GM21717 (cell line): ENCODE measurements around the gene ART1.
"Not testable (repeated sequence)": the region's sequence is repeated elsewhere in the genome, so short reads cannot be mapped to it uniquely, and the experiment has no call there.

Experiments
- ATAC-seq: cut with Tn5 transposase; IDR thresholded peaks from one replicate; pipeline ENCODE4 v1.9.1; 2021; ENCODE audit warnings: mild to moderate bottlenecking, moderate library complexity; ENCODE audit not compliant: unreplicated experiment

The ART1 gene

DNA sequence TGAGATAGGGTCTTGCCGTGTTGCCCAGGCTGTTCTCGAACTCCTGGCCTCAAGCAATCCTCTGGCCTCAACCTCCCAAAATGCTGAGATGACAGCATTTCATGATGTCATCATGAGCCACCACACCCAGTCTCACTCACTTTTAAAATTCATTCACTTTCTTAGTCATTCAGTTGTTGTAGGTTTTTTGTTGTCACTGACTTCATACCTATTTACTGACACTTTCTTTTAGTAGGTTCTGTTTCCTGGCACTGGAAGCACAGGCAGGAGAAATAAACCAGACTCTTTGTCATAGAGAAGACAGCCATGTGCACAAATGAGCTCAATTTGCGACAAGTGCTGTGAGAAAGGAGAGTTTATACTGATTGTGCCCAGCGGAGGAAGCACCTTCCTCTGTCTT, 13.6 kb upstream of the ART1 start:
- no peak for ATAC-seq

GRCh38 chr11:3632070-3632660, 12.8 kb upstream of the ART1 start:
- ATAC-seq: no peak

DNA sequence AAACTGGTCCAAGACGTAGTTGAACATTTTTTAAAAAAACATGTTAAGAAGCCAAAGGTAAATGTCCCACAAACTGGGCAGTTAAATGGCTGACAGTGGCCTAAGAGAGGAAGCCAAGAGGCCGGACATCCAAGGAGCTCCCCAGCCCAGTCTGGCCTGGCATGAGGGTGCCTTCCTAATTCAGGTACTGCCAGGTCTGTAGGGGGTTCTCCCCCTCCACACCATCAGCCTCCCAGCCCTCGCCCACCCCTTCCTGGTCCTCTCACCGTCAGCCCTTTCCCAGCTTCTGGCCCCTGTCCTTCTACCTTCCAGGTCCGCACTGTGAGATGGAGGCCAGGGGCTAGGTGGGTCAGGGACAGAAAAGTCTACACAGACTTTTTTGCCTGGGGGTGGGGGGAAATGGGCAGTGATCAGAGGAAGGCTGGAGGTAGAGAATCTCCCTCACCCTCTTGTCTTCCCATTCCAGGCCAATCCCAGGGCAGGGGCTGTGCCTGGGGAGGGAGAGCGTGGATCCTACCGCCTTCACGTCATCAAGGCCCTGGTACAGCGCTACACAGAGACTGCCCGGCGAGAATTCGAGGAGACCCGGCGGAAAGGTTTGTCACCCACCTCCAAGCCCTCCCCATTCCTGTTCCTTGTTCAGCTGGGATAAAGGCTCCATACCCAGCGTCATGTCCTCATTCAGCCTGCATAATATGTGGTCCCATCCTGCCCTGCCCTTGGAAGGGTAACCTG, 9.1 kb upstream of the ART1 start:
- ATAC-seq: no peak

DNA sequence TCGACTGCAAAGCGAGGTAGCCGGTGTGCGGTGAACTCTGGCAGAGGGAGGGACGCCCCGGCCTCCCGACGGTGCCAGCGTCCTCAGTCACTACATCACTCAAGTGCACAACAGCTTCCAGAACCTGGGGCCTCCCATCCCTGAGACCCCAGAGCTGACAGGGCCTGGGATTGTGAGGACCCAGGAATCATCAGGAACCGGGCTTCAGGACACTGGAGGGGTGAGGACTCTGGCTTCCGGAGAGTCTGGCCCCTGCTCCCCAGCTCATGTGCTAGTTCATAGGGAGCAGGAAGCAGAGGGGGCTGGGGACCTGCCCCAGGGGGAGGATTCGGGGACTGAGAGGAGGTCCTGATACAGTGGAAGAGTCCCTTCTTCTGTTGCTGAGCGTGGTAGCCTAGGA, 7.7 kb upstream of the ART1 start:
- ATAC-seq: no peak

DNA sequence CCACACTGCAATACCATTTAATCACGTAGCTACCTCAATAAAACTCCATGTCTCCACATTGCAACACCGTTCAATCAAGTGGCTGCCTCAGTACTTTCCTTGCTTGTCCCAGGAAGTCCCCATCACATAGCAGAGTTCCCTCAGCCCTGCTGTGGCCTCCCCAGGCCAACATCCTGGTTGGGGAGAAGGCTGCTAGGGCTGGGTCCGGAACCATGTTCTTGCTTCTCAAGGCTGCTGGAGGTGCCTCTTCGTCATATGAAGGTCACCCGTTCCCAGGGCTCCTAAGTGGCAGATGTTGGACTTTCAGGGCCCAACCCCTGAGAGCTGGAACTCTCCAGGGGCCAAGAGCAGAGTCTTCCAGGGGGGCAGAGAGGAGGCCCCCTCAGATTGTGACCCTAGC, 6.4 kb upstream of the ART1 start:
- ATAC-seq: no peak

DNA sequence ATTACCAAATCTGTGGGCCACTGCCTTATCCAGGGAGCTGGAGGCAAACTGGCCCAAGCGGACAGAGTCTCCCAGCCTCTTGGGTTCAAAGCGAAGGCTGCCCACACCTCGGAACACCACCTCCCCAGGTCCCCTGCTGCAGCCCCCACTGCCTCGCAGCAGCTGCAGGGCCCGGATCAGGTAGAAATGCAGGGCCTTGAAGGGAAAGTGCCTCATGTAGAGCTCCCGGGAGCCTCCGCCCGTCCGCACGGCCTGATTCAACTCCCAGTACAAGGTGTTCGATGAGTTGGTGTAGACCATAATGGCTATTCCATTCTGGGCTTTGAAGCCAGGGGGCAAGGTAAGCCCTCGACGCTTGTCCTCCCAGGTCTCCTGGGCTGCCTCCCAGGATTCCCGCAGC, 5.1 kb upstream of the ART1 start:
- ATAC-seq: no peak

DNA sequence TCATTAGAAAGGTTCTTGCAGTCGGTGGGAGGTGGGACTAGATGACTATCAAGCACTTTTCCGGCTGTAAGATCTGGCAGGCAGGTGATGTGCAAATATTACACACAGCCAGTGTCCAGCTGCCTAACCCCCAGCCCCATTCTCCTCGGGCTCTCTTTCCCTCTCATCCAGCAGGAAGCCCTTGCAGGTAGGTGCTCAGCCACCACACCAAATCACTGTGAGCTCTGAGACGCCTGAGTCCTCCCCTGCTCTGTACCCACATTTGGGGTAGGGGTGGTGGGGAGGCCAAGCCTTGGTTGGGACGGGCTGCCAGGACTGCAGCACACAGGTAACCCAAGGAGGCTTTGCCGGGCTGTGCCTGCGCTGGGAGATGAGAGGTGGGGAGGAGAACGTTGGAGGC, 3.7 kb upstream of the ART1 start:
- ATAC-seq: no peak

DNA sequence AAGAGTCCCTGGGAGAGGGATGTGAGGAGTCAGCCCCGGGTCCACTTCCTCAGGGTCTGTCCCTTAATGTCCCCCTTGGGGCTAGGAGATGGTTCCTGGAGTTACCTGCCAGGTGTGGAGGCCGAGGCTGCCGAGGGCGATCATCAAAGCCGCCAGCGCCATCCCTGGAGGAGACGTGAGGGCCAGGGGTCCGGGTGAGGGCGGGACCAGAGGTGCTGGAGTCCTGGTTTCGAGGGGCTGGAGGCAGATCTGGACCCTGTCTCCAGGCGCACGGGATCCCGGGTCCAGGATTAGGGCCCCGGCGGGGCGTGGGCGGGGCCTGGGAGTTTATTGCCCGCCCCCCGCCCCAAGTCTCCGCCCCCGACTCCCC, 3.2 kb upstream of the ART1 start, which contains the start of gene ART5:
TSS of gene ART5 (minus strand) at position 292 of the 370 bp plus-strand sequence. CDS start at position 162, 130 bp downstream.
- ATAC-seq: no peak

DNA sequence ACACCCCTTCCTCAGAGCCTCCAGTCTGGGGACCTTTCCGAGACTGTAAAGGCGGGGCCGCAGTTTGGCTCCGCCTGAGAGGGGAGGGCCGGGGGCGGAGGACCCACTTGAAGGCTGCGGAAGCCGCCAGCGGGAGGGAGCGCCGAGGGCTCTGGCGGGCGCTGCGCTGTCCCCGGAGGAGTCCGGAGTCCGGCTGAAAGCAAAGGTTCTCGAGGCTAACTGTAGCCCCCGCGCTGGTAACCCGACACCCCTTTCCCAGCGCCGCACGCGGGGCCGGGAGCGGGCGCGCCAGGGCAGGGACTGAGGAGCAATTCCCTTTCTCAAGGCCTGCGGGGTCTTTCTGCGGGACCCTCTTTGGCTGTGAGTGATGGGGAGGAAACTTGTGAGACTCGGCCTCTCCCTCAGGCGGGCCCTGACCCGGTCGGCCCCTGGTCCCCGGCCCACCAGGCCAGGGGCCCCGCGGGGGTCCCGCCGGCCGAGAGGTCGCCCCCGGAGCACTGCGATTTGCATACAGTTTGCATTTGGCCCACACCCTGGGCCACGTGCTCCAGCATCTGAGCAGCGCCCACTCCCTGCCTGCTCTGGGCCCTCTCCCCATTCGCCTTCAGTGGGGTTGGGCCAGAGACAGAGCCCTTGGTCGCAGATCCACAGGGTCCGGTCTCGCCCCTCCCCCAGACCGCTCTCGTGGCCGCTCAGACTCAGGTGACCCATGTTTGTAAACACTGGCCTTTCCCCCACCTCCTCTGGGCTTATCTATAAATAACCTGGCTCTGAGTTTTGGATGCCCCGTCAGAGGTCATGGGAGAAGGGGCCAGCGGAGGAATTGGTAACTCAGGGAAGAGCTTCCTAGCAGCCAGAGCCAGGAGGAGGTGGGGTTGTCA, 2.6 kb upstream of the ART1 start:
- no peak for ATAC-seq

- not testable (repeated sequence) for ATAC-seq
These were observed 1.8 kb upstream of the ART1 start for GRCh38 chr11:3643102-3643546.

DNA sequence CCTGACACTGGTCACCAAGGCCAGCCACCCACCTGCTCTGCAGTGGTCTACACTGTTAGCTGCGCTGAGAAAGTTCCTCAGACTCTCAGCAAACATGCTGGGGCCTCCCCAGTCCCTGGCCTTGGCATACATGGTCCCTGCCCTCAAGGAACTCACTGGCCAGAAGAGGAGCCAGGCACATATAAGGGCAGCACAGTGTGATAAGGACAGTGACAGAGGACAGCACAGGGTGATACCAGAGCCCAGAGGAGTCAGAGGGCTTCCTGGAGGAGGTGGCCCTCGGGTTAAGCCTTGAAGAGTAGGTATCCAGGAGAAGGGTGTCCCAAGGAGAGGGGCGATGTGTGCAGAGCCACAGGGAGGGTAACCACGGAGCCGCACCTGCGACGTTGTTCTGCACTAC, 624 bp downstream of the ART1 start:
- no peak for ATAC-seq

- not testable (repeated sequence) for ATAC-seq
These were observed 3.9 kb downstream of the ART1 start for GRCh38 chr11:3648843-3649242.

- ATAC-seq: not testable (repeated sequence)
These were observed 4.4 kb downstream of the ART1 start for GRCh38 chr11:3649374-3649773.

- not testable (repeated sequence) for ATAC-seq
These were observed 7.6 kb downstream of the ART1 start for GRCh38 chr11:3652514-3652913.

GRCh38 chr11:3655547-3655946, 10.6 kb downstream of the ART1 start:
- ATAC-seq: no peak

DNA sequence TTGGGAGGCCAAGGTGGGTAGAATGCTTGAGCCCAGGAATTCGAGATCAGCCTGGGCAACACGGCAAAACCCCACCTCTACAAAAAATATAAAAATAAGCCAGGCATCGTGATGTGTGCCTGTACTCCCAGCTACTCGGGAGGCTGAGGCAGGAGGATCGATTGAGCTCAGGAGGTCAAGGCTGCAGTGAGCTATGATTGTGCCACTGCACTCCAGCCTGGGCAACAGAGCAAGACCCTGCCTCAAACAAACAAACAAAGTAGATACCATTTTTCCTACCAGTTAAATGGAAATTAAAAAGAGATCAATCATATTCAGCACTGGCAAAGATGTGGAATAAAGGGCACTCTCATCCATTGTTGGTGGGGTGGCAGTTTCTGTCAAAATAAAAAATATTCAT, 12.4 kb downstream of the ART1 start:
- ATAC-seq: not testable (repeated sequence)

DNA sequence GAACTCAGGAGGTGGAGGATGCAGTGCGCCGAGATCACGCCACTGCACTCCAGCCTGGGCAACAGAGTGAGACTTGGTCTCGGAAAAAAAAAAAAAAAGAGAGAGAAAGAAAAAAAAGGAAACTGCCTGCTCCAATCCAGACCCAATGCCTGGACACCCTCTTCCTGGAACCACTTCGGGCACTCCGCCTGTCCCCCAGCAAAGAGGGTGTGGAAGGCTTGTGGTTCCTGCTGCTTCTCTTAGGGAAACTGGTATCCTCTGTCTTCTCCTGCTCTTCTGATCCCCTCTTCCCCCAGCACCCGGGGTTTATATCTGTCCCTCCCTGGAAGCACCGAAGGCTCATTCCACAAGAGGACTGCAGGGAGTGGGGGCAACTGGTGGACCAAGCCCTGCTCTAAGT, 13.3 kb downstream of the ART1 start:
- no peak for ATAC-seq

DNA sequence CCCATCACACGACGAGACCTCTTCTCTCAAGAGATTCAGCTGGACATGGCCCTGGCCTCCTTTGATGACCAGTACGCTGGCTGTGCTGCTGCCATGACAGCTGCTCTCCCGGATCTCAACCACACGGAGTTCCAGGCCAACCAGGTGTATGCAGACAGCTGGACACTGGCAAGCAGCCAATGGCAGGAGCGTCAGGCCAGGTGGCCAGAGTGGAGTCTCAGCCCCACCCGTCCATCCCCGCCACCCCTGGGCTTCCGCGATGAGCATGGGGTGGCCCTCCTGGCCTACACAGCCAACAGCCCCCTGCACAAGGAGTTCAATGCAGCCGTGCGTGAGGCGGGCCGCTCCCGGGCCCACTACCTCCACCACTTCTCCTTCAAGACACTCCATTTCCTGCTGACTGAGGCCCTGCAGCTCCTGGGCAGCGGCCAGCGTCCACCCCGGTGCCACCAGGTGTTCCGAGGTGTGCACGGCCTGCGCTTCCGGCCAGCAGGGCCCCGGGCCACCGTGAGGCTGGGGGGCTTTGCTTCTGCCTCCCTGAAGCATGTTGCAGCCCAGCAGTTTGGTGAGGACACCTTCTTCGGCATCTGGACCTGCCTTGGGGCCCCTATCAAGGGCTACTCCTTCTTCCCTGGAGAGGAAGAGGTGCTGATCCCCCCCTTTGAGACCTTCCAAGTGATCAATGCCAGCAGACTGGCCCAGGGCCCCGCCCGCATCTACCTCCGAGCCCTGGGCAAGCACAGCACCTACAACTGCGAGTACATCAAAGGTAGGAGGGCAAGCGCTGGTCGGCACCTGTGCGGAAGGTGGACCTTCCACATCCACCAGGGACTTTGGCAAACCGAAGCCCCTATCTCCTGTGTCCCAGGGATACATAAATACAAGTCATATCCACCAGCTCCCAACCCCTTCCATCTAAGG, 14.9 kb downstream of the ART1 start:
- ATAC-seq: no peak

DNA sequence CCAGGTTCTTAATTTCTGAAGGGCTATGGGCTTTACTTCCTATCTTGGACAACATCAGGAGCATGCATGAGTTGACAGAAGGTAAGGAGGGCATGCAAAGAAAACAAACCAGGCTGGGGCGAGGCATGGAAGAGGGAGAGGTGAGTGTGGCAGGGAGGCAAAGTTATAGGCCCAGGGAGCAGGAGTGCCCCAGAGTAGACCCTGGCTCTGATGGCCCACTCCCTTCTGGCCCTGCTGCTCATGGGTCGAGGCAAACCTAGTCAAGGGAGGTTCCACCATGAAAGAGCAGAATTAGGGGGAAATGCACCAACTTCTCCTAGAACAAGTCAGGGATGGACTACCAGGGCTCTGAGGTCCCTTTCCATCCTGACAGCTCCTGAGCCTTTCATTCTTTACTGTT, 16.0 kb downstream of the ART1 start:
- ATAC-seq: no peak

- ATAC-seq: no peak
These were observed 17.9 kb downstream of the ART1 start for GRCh38 chr11:3662856-3663255.
